K562 (cell line): ENCODE data around the gene LIPH. TPM values are rescaled to one million over a fixed set of nuclear protein-coding genes. Genes with fewer than 3 reads are reported as not detected.
A peak's percentile ranks its signal among the peaks of the same experiment; 100 is the strongest.

ENCODE experiments used
- C11orf30 ChIP-seq: fragments of 450-650 bp; IDR thresholded peaks from 2 replicates; pipeline ENCODE4 v1.6.1; 2016; ENCODE audit warnings: low read depth, mild to moderate bottlenecking
- CREBBP ChIP-seq: IDR thresholded peaks from one replicate; pipeline ENCODE4 v1.6.1; 2012; ENCODE audit warnings: low read depth, mild to moderate bottlenecking, control low read depth, inconsistent platforms, low read length
- FOS ChIP-seq: IDR thresholded peaks from 3 replicates; pipeline ENCODE4 v1.6.1; 2011; ENCODE audit not compliant: insufficient read length; ENCODE audit errors: extremely low read depth
- GABPB2 ChIP-seq: fragments of 250-450 bp; sonication (Bioruptor Pico); conservative IDR thresholded peaks from 2 replicates; pipeline ENCODE4 v1.5.1; 2021; ENCODE audit warnings: mild to moderate bottlenecking
- LCOR ChIP-seq: sonication (generic); formaldehyde crosslinking; IDR thresholded peaks from 2 replicates; pipeline ENCODE4 v1.8.0; 2022; ENCODE audit warnings: mild to moderate bottlenecking, missing genetic modification reagents
- LEF1 ChIP-seq: fragments of 450-650 bp; IDR thresholded peaks from 2 replicates; pipeline ENCODE4 v1.6.1; 2016; ENCODE audit warnings: mild to moderate bottlenecking
- RAD51 ChIP-seq: fragments of 450-650 bp; IDR thresholded peaks from 2 replicates; pipeline ENCODE4 v1.7.1; 2016; ENCODE audit warnings: low read depth, mild to moderate bottlenecking, borderline replicate concordance
- RBM14 ChIP-seq: fragments of 200-400 bp; formaldehyde crosslinking; IDR thresholded peaks from 2 replicates; pipeline ENCODE4 v1.6.1; 2018; ENCODE audit warnings: low read depth, mild to moderate bottlenecking, low read length, moderate library complexity, borderline replicate concordance; ENCODE audit not compliant: insufficient read depth
- SAP30 ChIP-seq: fragments of 200-600 bp; sonication (generic); IDR thresholded peaks from 2 replicates; pipeline ENCODE4 v1.6.1; 2012; ENCODE audit warnings: borderline replicate concordance, low read depth, mild to moderate bottlenecking, moderate library complexity, low read length, control low read depth, inconsistent platforms; ENCODE audit not compliant: insufficient read depth, poor library complexity, severe bottlenecking
- SIRT6 ChIP-seq: IDR thresholded peaks from one replicate; pipeline ENCODE4 v1.6.1; 2012; ENCODE audit warnings: low read depth, mild to moderate bottlenecking, control low read depth, inconsistent platforms, low read length, moderate library complexity
- TBP ChIP-seq: optimal IDR thresholded peaks from 2 replicates; pipeline ENCODE3; 2011; ENCODE audit warnings: low read depth, low read length, improper control_type of control experiment
- ZNF133 ChIP-seq: fragments of 250-450 bp; sonication (Bioruptor Pico); IDR thresholded peaks from 2 replicates; pipeline ENCODE4 v1.4.0; 2020; ENCODE audit warnings: mild to moderate bottlenecking
- polyA plus RNA-seq, 8 experiments: library from polyadenylated mRNA; depleted of rRNA in 4 of 8; stranded (reverse) in 5 of 8; unstranded in 3 of 8; fragments of >200 nt; fragmentation: Nextera tagmentation in 2 of 8; fragmentation: Illumina TruSeq in 1 of 8; extraction: Ambion mirVana in 2 of 8; extraction: Trizol in 1 of 8; gene quantifications; 2 replicates each; pipeline versions ENCODE4 v1.2.1 to v1.2.3, GENCODE V29; 2011 to 2014; ENCODE audit warnings: inconsistent platforms in 1 of 8, missing spikeins in 1 of 8
- total RNA-seq, 7 experiments: library from RNA; depleted of rRNA in 6 of 7; stranded (reverse); fragments of >200 nt in 6 of 7; fragmentation: Illumina TruSeq in 2 of 7; extraction: Trizol in 2 of 7; gene quantifications; 2 replicates each; pipeline versions ENCODE4 v1.2.1 to v1.2.3, GENCODE V29; 2011 to 2021; ENCODE audit warnings: low replicate concordance in 1 of 7
- TF ChIP-seq, protein P1 (sequence below), 2 experiments: fragments of 450-650 bp; formaldehyde crosslinking in 1 of 2; IDR thresholded peaks; 2 replicates each; pipeline versions ENCODE4 v1.4.0 to v1.6.1; 2014 to 2020; ENCODE audit warnings: mild to moderate bottlenecking in 2 of 2, borderline replicate concordance in 1 of 2, low read depth in 1 of 2
- TF ChIP-seq, protein P2 (sequence below): fragments of 250-450 bp; sonication (Bioruptor Pico); IDR thresholded peaks from 2 replicates; pipeline ENCODE4 v1.8.0; 2021; ENCODE audit warnings: moderate library complexity, mild to moderate bottlenecking, inconsistent platforms
- TF ChIP-seq, protein P3 (sequence below): sonication (generic); formaldehyde crosslinking; IDR thresholded peaks from 2 replicates; pipeline ENCODE4 v1.8.0; 2022; ENCODE audit warnings: missing genetic modification reagents, mild to moderate bottlenecking, moderate library complexity, borderline replicate concordance

Gene LIPH
- total and polyA plus RNA-seq, 9 of the 15 experiments (the other 6 are each of a cell fraction or from before 2014, with no cell fraction given): 0.73 to 1.8 (median 1.3) TPM

DNA sequence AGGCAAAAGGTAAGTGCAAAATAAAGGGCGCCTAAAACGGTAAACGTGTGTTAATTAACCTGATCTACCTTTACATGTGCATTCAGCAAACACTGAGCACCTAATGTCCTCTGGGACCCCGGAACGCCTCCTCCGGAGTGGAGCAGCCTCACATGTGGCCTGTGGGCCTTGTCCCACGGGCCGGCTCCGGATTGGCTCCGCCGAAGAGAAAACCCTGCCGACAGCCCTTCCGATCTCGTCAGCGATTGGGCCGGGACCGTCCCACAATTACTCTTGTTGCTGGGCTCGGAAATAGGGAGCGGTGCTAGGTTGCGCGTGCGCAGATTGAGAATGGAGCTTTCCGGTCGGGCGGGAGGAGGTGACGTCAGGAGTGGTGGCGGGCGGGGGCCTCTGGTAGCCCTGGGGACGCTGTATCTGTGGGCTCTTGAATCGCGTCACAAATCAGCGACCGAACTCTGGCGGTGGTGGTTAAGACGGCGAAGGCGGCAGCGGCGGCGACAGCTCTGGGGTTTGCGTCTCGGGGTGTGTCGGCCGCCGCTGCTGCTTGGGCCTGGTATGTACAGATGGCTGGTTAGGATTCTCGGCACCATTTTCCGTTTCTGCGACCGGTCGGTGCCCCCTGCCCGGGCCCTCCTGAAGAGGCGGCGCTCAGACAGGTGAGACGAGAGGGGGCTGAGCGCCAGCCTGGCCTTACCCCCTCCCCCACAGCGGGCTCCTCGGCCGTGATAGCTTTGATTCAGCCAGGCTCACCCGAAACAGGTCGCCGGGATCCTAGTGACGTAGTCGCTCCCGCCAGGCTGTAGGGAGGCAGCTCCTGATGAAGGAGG, 33.7 kb upstream of the LIPH start, which contains the start of gene SENP2 (continued):
- TF ChIP-seq, protein P1, sequence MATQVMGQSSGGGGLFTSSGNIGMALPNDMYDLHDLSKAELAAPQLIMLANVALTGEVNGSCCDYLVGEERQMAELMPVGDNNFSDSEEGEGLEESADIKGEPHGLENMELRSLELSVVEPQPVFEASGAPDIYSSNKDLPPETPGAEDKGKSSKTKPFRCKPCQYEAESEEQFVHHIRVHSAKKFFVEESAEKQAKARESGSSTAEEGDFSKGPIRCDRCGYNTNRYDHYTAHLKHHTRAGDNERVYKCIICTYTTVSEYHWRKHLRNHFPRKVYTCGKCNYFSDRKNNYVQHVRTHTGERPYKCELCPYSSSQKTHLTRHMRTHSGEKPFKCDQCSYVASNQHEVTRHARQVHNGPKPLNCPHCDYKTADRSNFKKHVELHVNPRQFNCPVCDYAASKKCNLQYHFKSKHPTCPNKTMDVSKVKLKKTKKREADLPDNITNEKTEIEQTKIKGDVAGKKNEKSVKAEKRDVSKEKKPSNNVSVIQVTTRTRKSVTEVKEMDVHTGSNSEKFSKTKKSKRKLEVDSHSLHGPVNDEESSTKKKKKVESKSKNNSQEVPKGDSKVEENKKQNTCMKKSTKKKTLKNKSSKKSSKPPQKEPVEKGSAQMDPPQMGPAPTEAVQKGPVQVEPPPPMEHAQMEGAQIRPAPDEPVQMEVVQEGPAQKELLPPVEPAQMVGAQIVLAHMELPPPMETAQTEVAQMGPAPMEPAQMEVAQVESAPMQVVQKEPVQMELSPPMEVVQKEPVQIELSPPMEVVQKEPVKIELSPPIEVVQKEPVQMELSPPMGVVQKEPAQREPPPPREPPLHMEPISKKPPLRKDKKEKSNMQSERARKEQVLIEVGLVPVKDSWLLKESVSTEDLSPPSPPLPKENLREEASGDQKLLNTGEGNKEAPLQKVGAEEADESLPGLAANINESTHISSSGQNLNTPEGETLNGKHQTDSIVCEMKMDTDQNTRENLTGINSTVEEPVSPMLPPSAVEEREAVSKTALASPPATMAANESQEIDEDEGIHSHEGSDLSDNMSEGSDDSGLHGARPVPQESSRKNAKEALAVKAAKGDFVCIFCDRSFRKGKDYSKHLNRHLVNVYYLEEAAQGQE (IDR thresholded peaks at IDR 0.05; ENCODE audit: borderline replicate concordance): no peak
- TF ChIP-seq, protein P1 (CRISPR knock-in tag; IDR thresholded peaks at IDR 0.05; ENCODE audit: low read depth): peak; percentile 48; the same call in 1 of the 2 replicates
- TF ChIP-seq FOS (peak; percentile 42), ZNF133 (CRISPR knock-in tag) (no peak), SIRT6 (no peak), TBP (peak; percentile 15), SAP30 (peak; percentile 89), C11orf30 (peak; percentile 92), GABPB2 (no peak), LCOR (CRISPR knock-in tag) (peak; percentile 89), RAD51 (peak; percentile 22; the same call in 1 of the 2 replicates), RBM14 (no peak), CREBBP (no peak), LEF1 (peak; percentile 58)
- TF ChIP-seq, protein P2, sequence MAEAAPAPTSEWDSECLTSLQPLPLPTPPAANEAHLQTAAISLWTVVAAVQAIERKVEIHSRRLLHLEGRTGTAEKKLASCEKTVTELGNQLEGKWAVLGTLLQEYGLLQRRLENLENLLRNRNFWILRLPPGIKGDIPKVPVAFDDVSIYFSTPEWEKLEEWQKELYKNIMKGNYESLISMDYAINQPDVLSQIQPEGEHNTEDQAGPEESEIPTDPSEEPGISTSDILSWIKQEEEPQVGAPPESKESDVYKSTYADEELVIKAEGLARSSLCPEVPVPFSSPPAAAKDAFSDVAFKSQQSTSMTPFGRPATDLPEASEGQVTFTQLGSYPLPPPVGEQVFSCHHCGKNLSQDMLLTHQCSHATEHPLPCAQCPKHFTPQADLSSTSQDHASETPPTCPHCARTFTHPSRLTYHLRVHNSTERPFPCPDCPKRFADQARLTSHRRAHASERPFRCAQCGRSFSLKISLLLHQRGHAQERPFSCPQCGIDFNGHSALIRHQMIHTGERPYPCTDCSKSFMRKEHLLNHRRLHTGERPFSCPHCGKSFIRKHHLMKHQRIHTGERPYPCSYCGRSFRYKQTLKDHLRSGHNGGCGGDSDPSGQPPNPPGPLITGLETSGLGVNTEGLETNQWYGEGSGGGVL (CRISPR knock-in tag): no peak
- TF ChIP-seq, protein P3, sequence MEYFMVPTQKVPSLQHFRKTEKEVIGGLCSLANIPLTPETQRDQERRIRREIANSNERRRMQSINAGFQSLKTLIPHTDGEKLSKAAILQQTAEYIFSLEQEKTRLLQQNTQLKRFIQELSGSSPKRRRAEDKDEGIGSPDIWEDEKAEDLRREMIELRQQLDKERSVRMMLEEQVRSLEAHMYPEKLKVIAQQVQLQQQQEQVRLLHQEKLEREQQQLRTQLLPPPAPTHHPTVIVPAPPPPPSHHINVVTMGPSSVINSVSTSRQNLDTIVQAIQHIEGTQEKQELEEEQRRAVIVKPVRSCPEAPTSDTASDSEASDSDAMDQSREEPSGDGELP (CRISPR knock-in tag): peak; percentile 84
